ENCODE results near the gene RRAGC.

The RRAGC gene

GRCh38 chr1:38891753-38892152 lies 32.2 kb upstream of the RRAGC start:
- FAIRE-seq (no peak), DNase-seq (ENCODE audit: insufficient read length, low spot score) (no peak)
- no peak for TF ChIP-seq CTCF (IDR thresholded peaks at IDR 0.05; ENCODE audit: insufficient read depth, missing control alignments)

- DNase-seq (ENCODE audit: insufficient read length, low spot score) = no peak
- no peak for TF ChIP-seq CTCF (IDR thresholded peaks at IDR 0.05; ENCODE audit: insufficient read depth, missing control alignments)
- no peak for FAIRE-seq
Observed at GRCh38 chr1:38889589-38889988, 30.0 kb upstream of the RRAGC start.

GRCh38 chr1:38888423-38889333 lies 29.1 kb upstream of the RRAGC start:
- FAIRE-seq (no peak), DNase-seq (ENCODE audit: insufficient read length, low spot score) (no peak)
- TF ChIP-seq CTCF (IDR thresholded peaks at IDR 0.05; ENCODE audit: insufficient read depth, missing control alignments) = no peak

- TF ChIP-seq CTCF (IDR thresholded peaks at IDR 0.05; ENCODE audit: insufficient read depth, missing control alignments) = no peak
- no peak for DNase-seq (ENCODE audit: insufficient read length, low spot score)
- no peak for FAIRE-seq
Observed at GRCh38 chr1:38885092-38885491, 25.5 kb upstream of the RRAGC start.

- no peak for FAIRE-seq
- DNase-seq (ENCODE audit: insufficient read length, low spot score) = no peak
- TF ChIP-seq CTCF (IDR thresholded peaks at IDR 0.05; ENCODE audit: insufficient read depth, missing control alignments) = no peak
Observed at GRCh38 chr1:38881487-38881886, 21.9 kb upstream of the RRAGC start, which contains the start of gene GJA9. GJA9 (minus strand) TSS chr1:38881587; CDS start chr1:38876098, 5,489 bp downstream.

- TF ChIP-seq CTCF (IDR thresholded peaks at IDR 0.05; ENCODE audit: insufficient read depth, missing control alignments) = no peak
- no peak for DNase-seq (ENCODE audit: insufficient read length, low spot score)
Observed at GRCh38 chr1:38875811-38876210, 16.2 kb upstream of the RRAGC start.

More at GRCh38 chr1:38875811-38876210, 16.2 kb upstream of the RRAGC start:
- FAIRE-seq = no peak

Measured in D721Med (cell line).